Epithelial cell of proximal tubule (primary cell): ENCODE results near the gene THRB. TPM values are rescaled to one million over a fixed set of nuclear protein-coding genes. Genes with fewer than 3 reads are reported as not detected.

Experiments
- DNase-seq: peaks from one replicate; pipeline ENCODE4 v3.0.0-alpha.2; 2011; ENCODE audit warnings: low read depth
- H3K4me3 ChIP-seq: 2 replicates; pipeline ENCODE4 v1.5.1; 2011; ENCODE audit warnings: low read depth, mild to moderate bottlenecking, low read length
- CTCF ChIP-seq: conservative IDR thresholded peaks from 2 replicates; pipeline ENCODE4 v1.5.1; 2012; ENCODE audit warnings: low read depth, mild to moderate bottlenecking, low read length
- total RNA-seq: library from RNA; depleted of rRNA; stranded (reverse); fragments of >200 nt; gene quantifications from 2 replicates; pipeline ENCODE4 v1.2.3, GENCODE V29; 2015

THRB gene
- total RNA-seq, 1 donor from 2014 or later = 2.1 TPM

GRCh38 chr3:24288496-24289236 lies 206.0 kb downstream of the THRB start:
- TF ChIP-seq CTCF = no peak
- DNase-seq = no peak

GRCh38 chr3:24287755-24288450 lies 206.7 kb downstream of the THRB start:
- DNase-seq = no peak
- H3K4me3 ChIP-seq = no peak overlapping the region
- no peak for TF ChIP-seq CTCF

More at GRCh38 chr3:24288496-24289236, 206.0 kb downstream of the THRB start:
- no peak overlapping the region for H3K4me3 ChIP-seq

- no peak for TF ChIP-seq CTCF
- DNase-seq = no peak
- H3K4me3 ChIP-seq = no peak overlapping the region
Measured at GRCh38 chr3:24286405-24286804, 208.2 kb downstream of the THRB start.

DNA sequence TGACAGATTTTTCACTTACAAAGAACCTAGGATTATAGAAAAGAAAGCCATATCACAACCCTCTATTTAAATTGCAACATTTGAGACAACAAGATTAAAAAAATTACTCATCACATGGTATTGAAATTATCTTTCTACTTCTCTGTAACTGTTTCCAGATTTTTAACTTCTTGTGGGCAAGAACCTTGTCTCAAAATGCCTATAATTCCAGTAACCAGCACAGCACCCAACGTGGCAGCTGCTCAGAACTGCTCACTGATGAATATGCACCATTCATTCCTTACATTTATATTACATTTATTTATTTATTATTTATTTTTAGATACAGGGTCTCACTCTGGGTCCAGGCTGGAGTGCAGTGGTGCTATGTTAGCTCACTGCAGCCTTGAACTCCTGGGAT lies 216.1 kb downstream of the THRB start:
- H3K4me3 ChIP-seq = no peak overlapping the region
- DNase-seq = no peak
- no peak for TF ChIP-seq CTCF

DNA sequence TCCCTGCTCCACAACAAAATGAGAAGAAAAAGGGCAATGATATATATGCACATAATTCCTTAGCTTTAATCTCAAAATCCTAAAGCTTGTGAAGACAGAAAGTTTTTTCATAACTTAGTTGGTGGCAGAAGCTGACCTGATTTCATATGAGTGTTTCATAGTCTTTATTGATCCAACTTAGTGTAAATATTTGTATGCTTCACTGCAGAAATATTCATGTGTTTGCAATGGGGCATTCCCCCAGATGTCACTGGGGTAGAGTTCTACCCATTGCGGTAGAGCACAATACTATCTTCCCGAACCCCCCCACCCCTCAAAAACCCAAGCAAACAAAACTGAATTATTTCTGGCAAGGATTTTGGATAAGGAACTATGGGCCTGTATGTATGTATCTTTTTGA lies 221.2 kb downstream of the THRB start:
- H3K4me3 ChIP-seq = no peak overlapping the region
- no peak for TF ChIP-seq CTCF
- no peak for DNase-seq

- no peak overlapping the region for H3K4me3 ChIP-seq
- no peak for TF ChIP-seq CTCF
- DNase-seq = no peak
Measured at GRCh38 chr3:24272875-24273274, 221.8 kb downstream of the THRB start.
